ENCODE measurements around the gene KATNAL1.

GRCh38 chr13:30178976-30179375 is 128.4 kb downstream of the KATNAL1 start:
- TF ChIP-seq, protein P1, sequence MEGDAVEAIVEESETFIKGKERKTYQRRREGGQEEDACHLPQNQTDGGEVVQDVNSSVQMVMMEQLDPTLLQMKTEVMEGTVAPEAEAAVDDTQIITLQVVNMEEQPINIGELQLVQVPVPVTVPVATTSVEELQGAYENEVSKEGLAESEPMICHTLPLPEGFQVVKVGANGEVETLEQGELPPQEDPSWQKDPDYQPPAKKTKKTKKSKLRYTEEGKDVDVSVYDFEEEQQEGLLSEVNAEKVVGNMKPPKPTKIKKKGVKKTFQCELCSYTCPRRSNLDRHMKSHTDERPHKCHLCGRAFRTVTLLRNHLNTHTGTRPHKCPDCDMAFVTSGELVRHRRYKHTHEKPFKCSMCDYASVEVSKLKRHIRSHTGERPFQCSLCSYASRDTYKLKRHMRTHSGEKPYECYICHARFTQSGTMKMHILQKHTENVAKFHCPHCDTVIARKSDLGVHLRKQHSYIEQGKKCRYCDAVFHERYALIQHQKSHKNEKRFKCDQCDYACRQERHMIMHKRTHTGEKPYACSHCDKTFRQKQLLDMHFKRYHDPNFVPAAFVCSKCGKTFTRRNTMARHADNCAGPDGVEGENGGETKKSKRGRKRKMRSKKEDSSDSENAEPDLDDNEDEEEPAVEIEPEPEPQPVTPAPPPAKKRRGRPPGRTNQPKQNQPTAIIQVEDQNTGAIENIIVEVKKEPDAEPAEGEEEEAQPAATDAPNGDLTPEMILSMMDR (IDR thresholded peaks at IDR 0.05) = no peak
- TF ChIP-seq POLR2A (IDR thresholded peaks at IDR 0.05) = no peak
